Prostate gland (tissue), 2 donors: ENCODE results near the gene THSD8.

Experiments
- CTCF ChIP-seq, 4 experiments: fragments of 200-600 bp in 2 of 4; fragments of 450-650 bp in 2 of 4; sonication (generic) in 2 of 4; IDR thresholded peaks; 1 replicate in 3 of 4; 2 replicates in 1 of 4; pipeline ENCODE4 v1.5.1; 2016 to 2019; ENCODE audit warnings: antibody characterized with exemption in 4 of 4, mild to moderate bottlenecking in 2 of 4, moderate library complexity in 2 of 4
- POLR2A ChIP-seq: fragments of 450-650 bp; IDR thresholded peaks from one replicate; pipeline ENCODE4 v1.6.1; 2016; ENCODE audit warnings: antibody characterized with exemption, mild to moderate bottlenecking
- POLR2AphosphoS5 ChIP-seq: sonication (generic); formaldehyde crosslinking; IDR thresholded peaks from one replicate; pipeline ENCODE4 v1.6.1; 2017; ENCODE audit warnings: antibody characterized with exemption

GRCh38 chr19:12789904-12790619 lies 11.8 kb upstream of the THSD8 start:
- TF ChIP-seq CTCF (IDR thresholded peaks at IDR 0.05) = peak in 1 of 4 experiments; percentile 19
- TF ChIP-seq POLR2A = peak; percentile 79
- TF ChIP-seq POLR2AphosphoS5 = peak; percentile 92
